B cell (primary cell): ENCODE results near the gene MINDY2. TPM values are rescaled to one million over a fixed set of nuclear protein-coding genes. Genes with fewer than 3 reads are reported as not detected.

Experiments
- ATAC-seq: fragments of 200-7000 bp; cut with Tn5 transposase; one replicate; pipeline ENCODE4 v1.10.0; 2021; ENCODE audit warnings: low read depth, mild to moderate bottlenecking, moderate number of reproducible peaks, moderate library complexity
- CTCF ChIA-PET: fragments of 350-600 bp; sonication (Branson Sonifier 250); formaldehyde crosslinking; loops from one replicate; lab custom pipeline; 2021; ENCODE audit warnings: antibody characterized with exemption, inconsistent platforms; lab: Charles Lee
- POLR2A ChIA-PET: fragments of 350-600 bp; sonication (Branson Sonifier 250); formaldehyde crosslinking; loops from one replicate; lab custom pipeline; 2021; ENCODE audit warnings: antibody characterized with exemption; lab: Charles Lee
- DNase-seq: peaks from one replicate; pipeline ENCODE4 v3.0.0; 2013
- H2AFZ ChIP-seq: 2 replicates; pipeline ENCODE4 v1.6.1; 2012; ENCODE audit warnings: mild to moderate bottlenecking, low read depth, low read length; ENCODE audit not compliant: insufficient read depth, poor library complexity, severe bottlenecking
- H3K27ac ChIP-seq, 2 donors: 1 replicate in 1 of 2; 2 replicates in 1 of 2; pipeline ENCODE4 v1.5.1; 2012 to 2013; ENCODE audit warnings: low read length in 2 of 2, mild to moderate bottlenecking in 2 of 2, moderate library complexity in 1 of 2
- H3K27me3 ChIP-seq, 4 experiments: fragments of 200-600 bp in 1 of 4; sonication (generic) in 1 of 4; replicated peaks in 1 of 4; 1 replicate in 2 of 4; 2 replicates in 2 of 4; pipeline versions ENCODE4 v1.6.1 to v1.7.0; 2013 to 2016; ENCODE audit warnings: low read length in 3 of 4, mild to moderate bottlenecking in 2 of 4, mixed read lengths in 1 of 4, moderate library complexity in 1 of 4; ENCODE audit not compliant: insufficient read depth in 4 of 4, control insufficient read depth in 3 of 4; ENCODE audit errors: control extremely low read depth in 1 of 4
- H3K36me3 ChIP-seq, 2 experiments: replicated peaks in 1 of 2; 1 replicate in 1 of 2; 2 replicates in 1 of 2; pipeline versions ENCODE4 v1.6.1 to v1.7.1; 2013; ENCODE audit warnings: low read length in 1 of 2; ENCODE audit not compliant: insufficient read depth in 2 of 2, control insufficient read depth in 1 of 2; ENCODE audit errors: control extremely low read depth in 1 of 2, extremely low read depth in 1 of 2
- H3K4me1 ChIP-seq, 2 donors: fragments of 200-600 bp in 1 of 2; sonication (generic) in 1 of 2; 1 replicate in 1 of 2; 2 replicates in 1 of 2; pipeline versions ENCODE4 v1.5.1 to v1.6.1; 2013 to 2017; ENCODE audit warnings: low read length in 2 of 2; ENCODE audit not compliant: control insufficient read depth in 2 of 2, insufficient read depth in 2 of 2
- H3K4me2 ChIP-seq: replicated peaks from 2 replicates; pipeline ENCODE3; 2012; ENCODE audit warnings: mild to moderate bottlenecking, low read depth, low read length; ENCODE audit not compliant: poor library complexity, severe bottlenecking
- H3K4me3 ChIP-seq, 5 experiments: fragments of 200-600 bp in 1 of 5; sonication (generic) in 1 of 5; 1 replicate in 3 of 5; 2 replicates in 2 of 5; pipeline versions ENCODE4 v1.5.1 to v1.7.0; 2011 to 2016; ENCODE audit warnings: low read length in 4 of 5, mild to moderate bottlenecking in 4 of 5, low read depth in 2 of 5, control low read depth in 1 of 5, moderate library complexity in 1 of 5; ENCODE audit not compliant: insufficient read depth in 1 of 5; ENCODE audit errors: control extremely low read depth in 1 of 5, extremely low read depth in 1 of 5
- H3K79me2 ChIP-seq: fragments of 200-600 bp; sonication (generic); one replicate; pipeline ENCODE4 v1.6.0; 2016; ENCODE audit warnings: low read length; ENCODE audit not compliant: control insufficient read depth, insufficient read depth
- H3K9ac ChIP-seq: fragments of 200-600 bp; sonication (generic); 2 replicates; pipeline ENCODE4 v1.6.1; 2017; ENCODE audit warnings: mild to moderate bottlenecking, low read length, moderate library complexity
- H3K9me3 ChIP-seq, 3 donors: one replicate each; pipeline versions ENCODE4 v1.6.1 to v1.7.1; 2013; ENCODE audit warnings: low read length in 2 of 3; ENCODE audit not compliant: control insufficient read depth in 2 of 3, insufficient read depth in 1 of 3; ENCODE audit errors: control extremely low read depth in 1 of 3
- H4K20me1 ChIP-seq: 2 replicates; pipeline ENCODE4 v1.6.0; 2012; ENCODE audit warnings: mild to moderate bottlenecking, low read length; ENCODE audit not compliant: insufficient read depth, control insufficient read depth, poor library complexity, severe bottlenecking
- H3K27ac Mint-ChIP-seq: one replicate; pipeline ENCODE4 v1.8.0; 2021; ENCODE audit warnings: mixed read lengths
- H3K27me3 Mint-ChIP-seq: one replicate; pipeline ENCODE4 v1.8.0; 2021; ENCODE audit warnings: mixed read lengths
- H3K4me1 Mint-ChIP-seq: one replicate; pipeline ENCODE4 v1.8.0; 2021; ENCODE audit warnings: mixed read lengths
- H3K4me3 Mint-ChIP-seq: one replicate; pipeline ENCODE4 v1.8.0; 2021; ENCODE audit warnings: mixed read lengths
- H3K9me3 Mint-ChIP-seq: one replicate; pipeline ENCODE4 v1.8.0; 2022; ENCODE audit warnings: mixed read lengths; ENCODE audit not compliant: insufficient read depth
- CTCF ChIP-seq: fragments of 200-600 bp; IDR thresholded peaks from one replicate; pipeline ENCODE4 v1.8.0; 2022; ENCODE audit warnings: antibody characterized with exemption, mild to moderate bottlenecking
- EZH2 ChIP-seq: IDR thresholded peaks from 2 replicates; pipeline ENCODE4 v1.6.1; 2012; ENCODE audit warnings: borderline replicate concordance, low read depth, mild to moderate bottlenecking, moderate library complexity, low read length; ENCODE audit not compliant: insufficient read depth, poor library complexity, severe bottlenecking
- WGBS: methylation state at CpG from one replicate; pipeline ENCODE4 v1.1.5; 2013; ENCODE audit warnings: missing lambda C conversion rate; ENCODE audit not compliant: insufficient coverage; 5-methylcytosine and 5-hydroxymethylcytosine counted together
- intact Hi-C: fragments of 100-400 bp; cut with micrococcal nuclease; formaldehyde crosslinking; loops from one replicate; pipeline ENCODE4 v1.10.0; 2022
- polyA plus RNA-seq: library from polyadenylated mRNA; depleted of rRNA; stranded (reverse); fragments of >200 nt; gene quantifications from 2 replicates; pipeline ENCODE4 v1.2.3, GENCODE V29; 2012
- total RNA-seq, 2 donors: library from RNA; stranded (reverse); fragments of 120-200 nt in 1 of 2; gene quantifications; 1 replicate in 1 of 2; 2 replicates in 1 of 2; pipeline versions ENCODE4 v1.2.3 to v1.2.4, GENCODE V29; 2013 to 2022

Gene MINDY2
- total and polyA plus RNA-seq, 2 donors (not counting 1 experiment from before 2014, with no cell fraction given) = 2.3 to 16.6 TPM

GRCh38 chr15:58877999-58878825 is 107.1 kb downstream of the MINDY2 start:
- TF ChIP-seq EZH2 (no peak), CTCF (no peak)
- Histone ChIP-seq H3K36me3 (peaks cover 7 to 49% of the 10 kb centered on the region in 2 experiments), H3K9me3 (no peaks in the 10 kb centered on the region), H4K20me1 (no peaks in the 10 kb centered on the region), H3K79me2 (peaks cover 3% of the 10 kb centered on the region), H2AFZ (no peak overlapping the region), H3K27ac (no peak overlapping the region), H3K27me3 (no peaks in the 10 kb centered on the region), H3K4me1 (no peaks in the 10 kb centered on the region), H3K4me2 (no peak overlapping the region), H3K9ac (no peak overlapping the region), H3K4me3 (no peak overlapping the region)
- intact Hi-C loops = no loop called here
- no peak for ATAC-seq
- Mint-ChIP-seq H3K4me1 (no peaks in the 10 kb centered on the region), H3K9me3 (no peaks in the 10 kb centered on the region), H3K27me3 (no peaks in the 10 kb centered on the region), H3K27ac (no peak overlapping the region), H3K4me3 (no peak overlapping the region)
- DNase-seq = no peak
- ChIA-PET POLR2A (no interaction called here), CTCF (no interaction called here)
- WGBS = 98% methylated on average over 7 of the region's 12 CpGs

GRCh38 chr15:58880320-58880719 is 109.2 kb downstream of the MINDY2 start:
- DNase-seq (no peak), ATAC-seq (no peak)
- Histone ChIP-seq H3K4me2 (no peak overlapping the region), H3K27ac (peak overlapping the region in 1 of 2 donors; percentile 19), H3K4me3 (no peak overlapping the region), H2AFZ (no peak overlapping the region), H3K9me3 (no peaks in the 10 kb centered on the region), H3K79me2 (peaks cover 3% of the 10 kb centered on the region), H3K27me3 (no peaks in the 10 kb centered on the region), H4K20me1 (peaks cover 7% of the 10 kb centered on the region), H3K9ac (no peak overlapping the region), H3K4me1 (no peaks in the 10 kb centered on the region), H3K36me3 (peaks cover 7 to 68% of the 10 kb centered on the region in 2 experiments)
- Mint-ChIP-seq H3K4me3 (no peak overlapping the region), H3K9me3 (no peaks in the 10 kb centered on the region), H3K27ac (no peak overlapping the region), H3K27me3 (no peaks in the 10 kb centered on the region), H3K4me1 (no peaks in the 10 kb centered on the region)
- intact Hi-C loops = no loop called here
- POLR2A ChIA-PET = no interaction called here
- TF ChIP-seq CTCF (no peak), EZH2 (no peak)
- 85% methylated on average over 3 of the region's 3 CpGs for WGBS
- CTCF ChIA-PET = interaction anchor here (0.5 kb wide), 1 partner anchor 610 kb away, joined by 3 read pairs; no protein-coding TSS in a partner anchor
